ENCODE measurements around the gene GPR35.

- TF ChIP-seq CTCF (IDR thresholded peaks at IDR 0.05 in 4 of 5, conservative IDR thresholded peaks at IDR 0.05 in 1 of 5) (no peak), POLR2A (IDR thresholded peaks at IDR 0.05) (no peak)
Observed at GRCh38 chr2:240624011-240624949, 1.0 kb upstream of the GPR35 start.

All from gastrocnemius medialis (tissue), 4 donors.